ENCODE measurements around the gene WFDC1.

DNA sequence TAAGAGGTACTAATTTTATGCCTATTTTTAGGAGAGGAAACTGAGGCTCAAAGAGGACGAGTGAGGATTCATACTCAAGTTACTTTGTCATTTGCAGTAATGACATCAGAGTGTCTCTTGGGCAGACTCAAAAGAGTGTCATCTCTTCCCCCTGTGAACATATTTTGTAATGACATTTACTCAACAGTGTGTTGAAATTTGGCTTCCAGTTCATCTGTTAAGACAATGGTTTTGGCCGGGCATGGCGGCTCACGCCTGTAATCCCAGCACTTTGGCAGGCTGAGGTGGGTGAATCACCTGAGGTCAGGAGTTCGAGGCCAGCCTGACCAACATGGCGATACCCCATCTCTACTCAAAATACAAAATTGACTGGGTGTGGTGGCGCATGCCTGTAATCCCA lies 28.9 kb downstream of the WFDC1 start:
- TF ChIP-seq CTCF (IDR thresholded peaks at IDR 0.05) (no peak), POLR2A (IDR thresholded peaks at IDR 0.05) (no peak), POLR2AphosphoS5 (IDR thresholded peaks at IDR 0.05) (no peak)
